Glutamatergic neuron (in vitro differentiated cells): ENCODE measurements around the gene RELB. TPM values are rescaled to one million over a fixed set of nuclear protein-coding genes. Genes with fewer than 3 reads are reported as not detected.

Experiments used
- DNase-seq: peaks from one replicate; pipeline ENCODE4 v3.0.0; 2022
- H3K27ac Mint-ChIP-seq: one replicate; pipeline ENCODE4 v1.8.0; 2020; ENCODE audit warnings: mild to moderate bottlenecking, mixed read lengths, inconsistent platforms; ENCODE audit not compliant: unreplicated experiment
- H3K27me3 Mint-ChIP-seq: one replicate; pipeline ENCODE4 v1.8.0; 2020; ENCODE audit warnings: mild to moderate bottlenecking, moderate library complexity, mixed read lengths, inconsistent platforms; ENCODE audit not compliant: unreplicated experiment
- H3K36me3 Mint-ChIP-seq: one replicate; pipeline ENCODE4 v1.8.0; 2020; ENCODE audit warnings: mild to moderate bottlenecking, mixed read lengths, inconsistent platforms; ENCODE audit not compliant: unreplicated experiment
- H3K4me1 Mint-ChIP-seq: one replicate; pipeline ENCODE4 v1.8.0; 2020; ENCODE audit warnings: mild to moderate bottlenecking, low read depth, mixed read lengths, inconsistent platforms; ENCODE audit not compliant: unreplicated experiment
- H3K4me3 Mint-ChIP-seq: one replicate; pipeline ENCODE4 v1.8.0; 2020; ENCODE audit warnings: mild to moderate bottlenecking, mixed read lengths, inconsistent platforms; ENCODE audit not compliant: unreplicated experiment
- H3K9me3 Mint-ChIP-seq: one replicate; pipeline ENCODE4 v1.8.0; 2020; ENCODE audit warnings: mild to moderate bottlenecking, moderate library complexity, mixed read lengths, inconsistent platforms; ENCODE audit not compliant: unreplicated experiment
- CTCF ChIP-seq: fragments of 200-600 bp; sonication (generic); IDR thresholded peaks from one replicate; pipeline ENCODE4 v1.5.0; 2021; ENCODE audit not compliant: partially characterized antibody, unreplicated experiment
- total RNA-seq: library from RNA; stranded (reverse); fragmentation: NEBNext Ultra II Directional; extraction: Animal tissue kit (Norgen Biotek cat#: 25700); gene quantifications from one replicate; pipeline ENCODE4 v1.2.1, GENCODE V29; 2021; ENCODE audit not compliant: unreplicated experiment

Gene RELB
- total RNA-seq, 1 donor from 2014 or later: 1.2 TPM

GRCh38 chr19:44973982-44974735 is 27.1 kb upstream of the RELB start:
- Mint-ChIP-seq H3K4me1 (no peaks in the 10 kb centered on the region), H3K27ac (no peak overlapping the region), H3K9me3 (peaks cover 2% of the 10 kb centered on the region), H3K27me3 (no peaks in the 10 kb centered on the region), H3K36me3 (peaks cover 4% of the 10 kb centered on the region), H3K4me3 (no peak overlapping the region)
- DNase-seq: no peak
- TF ChIP-seq CTCF: no peak

GRCh38 chr19:44974857-44975256 is 26.4 kb upstream of the RELB start:
- H3K4me3 Mint-ChIP-seq: no peak overlapping the region
- TF ChIP-seq CTCF: no peak
- peaks cover 2% of the 10 kb centered on the region for H3K9me3 Mint-ChIP-seq
- no peaks in the 10 kb centered on the region for H3K27me3 Mint-ChIP-seq
- H3K27ac Mint-ChIP-seq: no peak overlapping the region
- DNase-seq: no peak
- no peaks in the 10 kb centered on the region for H3K4me1 Mint-ChIP-seq
- H3K36me3 Mint-ChIP-seq: peaks cover 4% of the 10 kb centered on the region

- H3K4me3 Mint-ChIP-seq: no peak overlapping the region
- peaks cover 4% of the 10 kb centered on the region for H3K36me3 Mint-ChIP-seq
- no peak overlapping the region for H3K27ac Mint-ChIP-seq
- no peak for TF ChIP-seq CTCF
- H3K4me1 Mint-ChIP-seq: no peaks in the 10 kb centered on the region
- no peaks in the 10 kb centered on the region for H3K27me3 Mint-ChIP-seq
- H3K9me3 Mint-ChIP-seq: peaks cover 2% of the 10 kb centered on the region
- DNase-seq: no peak
Observed at GRCh38 chr19:44975444-44975843, 25.8 kb upstream of the RELB start.

- Mint-ChIP-seq H3K27ac (no peak overlapping the region), H3K4me3 (no peak overlapping the region), H3K27me3 (no peaks in the 10 kb centered on the region), H3K9me3 (peaks cover 11% of the 10 kb centered on the region), H3K36me3 (no peaks in the 10 kb centered on the region), H3K4me1 (no peaks in the 10 kb centered on the region)
- DNase-seq: no peak
- TF ChIP-seq CTCF: no peak
Observed at GRCh38 chr19:44984005-44984404, 17.3 kb upstream of the RELB start.

- Mint-ChIP-seq H3K27ac (no peak overlapping the region), H3K27me3 (no peaks in the 10 kb centered on the region), H3K4me1 (no peaks in the 10 kb centered on the region), H3K9me3 (peaks cover 11% of the 10 kb centered on the region), H3K36me3 (no peaks in the 10 kb centered on the region), H3K4me3 (no peak overlapping the region)
- TF ChIP-seq CTCF: no peak
- no peak for DNase-seq
Observed at GRCh38 chr19:44985445-44985844, 15.8 kb upstream of the RELB start.
